ENCODE results near the gene EFNA3.

Gene EFNA3

GRCh38 chr1:155070158-155070621 is 8.4 kb upstream of the EFNA3 start:
- no peak for DNase-seq

- DNase-seq: peak; percentile 66
Measured at GRCh38 chr1:155070721-155071569, 7.7 kb upstream of the EFNA3 start.

DNA sequence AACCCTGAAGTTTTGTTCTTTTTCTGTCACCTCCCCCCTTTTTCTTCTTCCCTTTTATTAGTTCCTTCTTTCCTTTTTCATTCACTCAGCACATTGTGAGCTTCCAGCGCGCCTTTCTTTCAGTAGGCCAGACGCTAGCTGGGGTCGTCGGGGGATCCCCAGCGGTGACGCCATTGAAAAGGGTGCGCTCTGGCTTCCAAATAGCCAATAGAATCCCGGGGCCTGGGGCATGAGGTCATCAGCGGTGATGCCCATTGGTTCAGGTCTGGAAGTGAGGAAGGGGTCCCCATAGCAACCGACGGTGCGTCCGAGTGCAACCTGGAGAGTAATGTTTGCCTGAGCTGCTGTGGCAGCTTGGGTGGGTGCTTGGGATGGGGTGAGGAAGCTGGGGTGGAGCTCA is 6.9 kb upstream of the EFNA3 start:
- no peak for DNase-seq

GRCh38 chr1:155072531-155073289 is 5.9 kb upstream of the EFNA3 start:
- no peak for DNase-seq

DNA sequence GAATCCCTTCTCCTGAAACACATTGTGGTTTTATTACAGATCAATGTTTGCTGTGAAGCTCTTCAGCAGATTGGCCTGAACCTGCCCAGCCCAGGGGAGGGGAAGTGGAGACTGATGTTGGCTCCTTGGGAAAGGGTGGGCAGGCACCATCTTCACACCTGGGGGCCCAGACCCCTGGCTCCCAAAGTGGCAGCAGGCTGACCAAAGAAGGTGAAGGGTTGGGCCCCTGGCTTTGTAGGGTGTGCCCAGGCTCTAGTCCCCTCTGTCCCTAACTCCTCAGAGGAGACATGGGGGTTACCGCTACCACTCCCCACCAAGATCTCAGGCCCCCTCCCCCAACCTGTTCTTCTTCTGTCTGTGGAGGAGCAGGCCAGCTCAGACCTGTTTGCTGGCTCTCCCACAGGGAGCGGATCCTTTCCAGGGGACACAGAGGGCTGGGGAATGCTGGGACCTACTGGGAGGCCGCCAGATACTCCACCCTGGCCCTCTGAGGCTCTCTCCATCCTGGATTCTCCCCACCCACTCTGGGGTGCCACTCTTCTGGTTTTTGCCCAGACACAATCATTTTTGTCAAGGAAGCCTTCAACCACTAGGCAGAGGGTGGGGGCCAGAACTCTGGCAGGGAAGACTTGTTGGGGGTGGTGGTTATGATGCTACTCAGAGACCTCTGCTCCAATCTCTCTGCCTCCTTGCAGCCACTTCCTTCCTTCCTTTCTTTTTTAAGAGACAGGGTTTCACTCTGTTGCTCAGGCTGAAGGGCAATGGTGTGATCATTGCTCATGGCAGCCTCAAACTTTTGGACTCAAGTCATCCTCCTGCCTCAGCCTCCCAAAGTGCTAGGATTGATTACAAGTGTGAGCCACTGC is 5.0 kb upstream of the EFNA3 start:
- no peak for DNase-seq

DNA sequence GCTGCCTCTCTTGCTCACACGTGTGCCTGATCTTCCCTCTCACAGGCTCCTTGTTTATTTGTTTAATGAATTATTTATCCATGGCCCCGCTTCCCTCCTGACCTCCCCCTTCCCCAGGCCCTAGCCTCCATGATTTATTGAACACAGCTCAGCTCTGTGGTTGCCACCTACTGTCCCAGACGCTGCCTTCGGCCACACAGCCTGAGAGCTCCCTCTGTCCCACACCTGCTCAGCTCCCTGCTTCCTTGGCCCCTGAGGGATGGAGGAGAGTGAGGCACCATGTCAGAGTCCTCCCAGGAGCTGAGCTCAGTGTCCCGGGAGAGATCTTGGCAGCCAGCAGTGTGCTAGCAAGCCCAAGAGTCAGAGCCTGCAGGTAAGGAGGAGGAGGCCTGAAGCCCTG is 3.1 kb upstream of the EFNA3 start:
- no peak for DNase-seq

DNA sequence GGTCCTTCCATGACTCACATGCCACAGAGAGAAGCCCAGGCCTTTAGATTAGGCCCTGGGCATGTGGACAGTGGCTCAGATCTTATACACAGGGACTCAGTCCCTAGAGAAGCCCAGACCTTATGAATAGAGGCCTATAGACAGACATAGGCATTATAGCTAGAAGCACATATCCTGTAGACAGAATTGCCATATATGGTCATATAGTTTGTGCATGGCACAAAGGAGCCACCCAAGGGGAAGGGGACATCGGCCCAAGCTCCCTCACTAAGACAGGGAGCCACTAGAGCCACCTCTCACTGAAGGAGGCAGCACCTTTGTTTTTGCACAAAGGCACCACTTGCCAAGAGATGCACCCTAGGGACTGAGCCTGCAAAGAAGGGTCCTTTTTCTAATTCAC is 2.3 kb upstream of the EFNA3 start:
- DNase-seq: no peak

DNA sequence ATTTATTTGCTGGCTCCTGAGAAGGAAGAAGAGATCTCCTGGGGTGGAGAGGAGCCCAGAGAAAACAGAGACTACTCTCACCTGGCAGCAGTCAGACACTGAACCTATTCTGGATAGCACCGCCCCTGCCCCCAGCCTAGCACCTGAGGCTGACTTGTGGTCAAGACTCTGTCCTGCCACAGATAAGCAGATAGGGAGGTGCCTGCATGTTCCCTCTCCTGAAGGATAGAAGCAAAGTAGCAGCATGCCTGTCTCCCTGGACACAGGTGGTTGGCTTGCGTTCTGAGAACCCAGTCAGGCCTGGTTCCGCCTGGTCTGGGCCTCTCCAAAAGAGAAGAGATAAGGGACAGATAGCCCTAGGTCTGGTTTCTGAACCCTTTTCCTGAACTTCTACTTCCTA is 1.3 kb upstream of the EFNA3 start:
- DNase-seq: no peak

DNA sequence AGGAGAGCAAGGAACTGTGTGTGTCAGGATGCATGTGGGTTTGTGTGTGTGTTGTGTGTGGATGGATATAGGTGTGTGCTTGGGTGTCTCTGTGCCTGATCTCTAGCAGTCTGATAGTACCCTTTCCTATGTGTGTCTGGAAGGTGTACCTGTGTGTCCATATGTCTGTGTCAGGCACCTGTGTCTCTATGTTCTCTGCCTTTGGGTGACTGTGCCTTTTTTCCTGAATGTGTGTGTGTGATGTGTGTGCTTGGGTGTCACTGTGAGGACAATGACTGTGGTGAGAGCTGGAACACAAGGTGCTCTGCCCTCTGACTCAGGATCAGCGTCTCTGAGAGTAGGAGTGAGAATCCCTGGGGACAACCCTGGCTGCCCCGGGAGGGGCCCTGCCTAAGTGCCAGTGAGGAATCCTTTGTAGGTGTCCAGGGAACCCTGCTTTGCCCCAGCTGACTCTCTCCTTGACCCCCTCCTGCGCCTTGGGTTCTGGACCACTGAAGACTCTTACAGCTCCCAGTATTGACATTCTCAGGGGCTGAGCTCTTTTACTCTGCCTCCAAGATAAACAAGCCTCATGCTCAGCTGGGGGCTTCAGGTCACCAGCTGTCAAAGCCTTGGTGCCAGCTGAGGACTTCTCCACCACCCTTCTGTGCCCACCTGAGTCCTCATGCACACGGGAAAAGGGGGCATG is 735 bp upstream of the EFNA3 start:
- no peak for DNase-seq

- DNase-seq: no peak
Measured at GRCh38 chr1:155079210-155079486, 511 bp downstream of the EFNA3 start.

- DNase-seq: no peak
Measured at GRCh38 chr1:155079487-155080311, 1.1 kb downstream of the EFNA3 start.

DNA sequence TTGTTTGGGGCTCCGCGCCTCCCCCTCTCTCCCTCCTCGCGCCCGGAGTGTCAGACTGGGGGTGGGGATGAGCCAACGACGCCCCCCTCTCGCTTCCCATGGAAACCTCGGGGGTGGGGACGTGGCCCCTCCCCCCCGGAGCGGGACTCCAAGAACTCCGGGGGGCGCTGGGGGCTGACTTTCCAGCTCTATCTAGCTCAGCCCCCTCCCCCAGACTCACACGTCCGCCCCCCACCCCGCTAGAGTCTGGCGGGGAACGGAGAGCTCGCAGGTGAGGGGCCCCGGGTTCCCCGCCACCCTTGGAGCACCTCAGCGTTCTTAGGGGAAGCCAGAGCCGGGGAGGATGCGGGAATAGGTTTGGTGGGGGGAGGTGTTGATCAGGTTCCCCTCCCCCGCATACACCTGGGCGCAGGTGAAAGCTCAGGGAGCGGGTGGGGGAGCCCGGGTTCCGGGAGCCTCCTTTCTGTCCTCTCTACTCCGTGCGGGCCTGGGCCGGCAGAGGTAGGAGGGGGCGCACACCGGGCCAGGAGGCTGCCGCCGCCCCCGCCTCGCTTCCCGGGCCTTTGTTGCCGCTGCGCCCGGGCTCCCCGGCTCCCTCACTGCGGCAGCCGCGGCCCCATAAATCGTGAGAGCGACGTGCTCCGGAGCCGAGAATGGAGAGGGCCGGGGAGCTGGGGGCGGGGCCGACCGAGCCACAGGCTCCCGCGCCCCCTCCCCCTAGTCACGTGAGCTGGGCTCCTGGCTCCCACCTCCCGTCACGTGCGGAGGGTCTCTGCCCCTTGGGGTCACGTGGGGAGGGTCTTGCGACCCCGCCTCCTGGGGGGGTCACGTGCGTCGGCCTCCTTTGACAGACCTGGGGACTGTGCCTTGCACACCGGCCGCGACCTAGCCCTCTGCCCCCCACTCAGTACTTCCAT is 1.9 kb downstream of the EFNA3 start:
- no peak for DNase-seq

- DNase-seq: no peak
Measured at GRCh38 chr1:155081472-155082300, 3.0 kb downstream of the EFNA3 start.

DNA sequence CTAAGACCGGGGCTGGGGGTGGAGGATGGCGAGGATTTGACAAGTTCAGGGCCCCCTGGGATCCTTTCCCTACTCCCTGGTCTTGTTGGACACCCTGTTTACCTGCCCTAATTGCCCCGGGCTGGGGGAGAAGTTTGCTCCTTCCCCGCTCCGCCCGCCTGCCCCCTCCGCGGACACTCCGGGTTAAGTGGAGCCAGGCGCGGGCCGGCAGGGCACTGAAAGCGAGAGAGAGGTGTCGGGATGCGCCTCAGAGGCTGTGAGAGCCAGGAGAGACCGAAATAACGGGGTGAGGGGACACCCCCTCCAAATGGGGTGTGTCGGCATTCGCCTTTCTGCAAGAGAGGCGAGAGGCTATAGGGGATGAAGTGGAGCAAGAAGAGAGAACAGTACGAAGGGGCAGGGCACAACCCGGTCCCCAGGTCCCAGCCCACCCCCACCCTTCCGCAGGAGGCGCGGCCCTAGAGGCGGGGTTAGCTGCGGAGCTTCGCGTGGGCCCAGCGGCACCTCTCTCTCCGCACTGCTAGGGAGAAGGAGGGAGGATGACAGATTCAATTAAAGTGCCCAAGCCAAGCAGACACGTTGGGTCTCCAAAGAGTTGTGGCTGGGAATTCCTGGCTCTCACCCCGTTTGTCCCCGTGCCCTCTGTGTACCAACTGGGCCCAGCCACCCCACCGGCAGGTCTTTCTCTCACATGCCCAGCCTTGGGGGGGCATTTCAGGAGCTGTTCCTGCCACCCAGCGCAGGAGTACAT is 3.8 kb downstream of the EFNA3 start:
- no peak for DNase-seq

- DNase-seq: no peak
Measured at GRCh38 chr1:155083052-155083541, 4.5 kb downstream of the EFNA3 start.

DNA sequence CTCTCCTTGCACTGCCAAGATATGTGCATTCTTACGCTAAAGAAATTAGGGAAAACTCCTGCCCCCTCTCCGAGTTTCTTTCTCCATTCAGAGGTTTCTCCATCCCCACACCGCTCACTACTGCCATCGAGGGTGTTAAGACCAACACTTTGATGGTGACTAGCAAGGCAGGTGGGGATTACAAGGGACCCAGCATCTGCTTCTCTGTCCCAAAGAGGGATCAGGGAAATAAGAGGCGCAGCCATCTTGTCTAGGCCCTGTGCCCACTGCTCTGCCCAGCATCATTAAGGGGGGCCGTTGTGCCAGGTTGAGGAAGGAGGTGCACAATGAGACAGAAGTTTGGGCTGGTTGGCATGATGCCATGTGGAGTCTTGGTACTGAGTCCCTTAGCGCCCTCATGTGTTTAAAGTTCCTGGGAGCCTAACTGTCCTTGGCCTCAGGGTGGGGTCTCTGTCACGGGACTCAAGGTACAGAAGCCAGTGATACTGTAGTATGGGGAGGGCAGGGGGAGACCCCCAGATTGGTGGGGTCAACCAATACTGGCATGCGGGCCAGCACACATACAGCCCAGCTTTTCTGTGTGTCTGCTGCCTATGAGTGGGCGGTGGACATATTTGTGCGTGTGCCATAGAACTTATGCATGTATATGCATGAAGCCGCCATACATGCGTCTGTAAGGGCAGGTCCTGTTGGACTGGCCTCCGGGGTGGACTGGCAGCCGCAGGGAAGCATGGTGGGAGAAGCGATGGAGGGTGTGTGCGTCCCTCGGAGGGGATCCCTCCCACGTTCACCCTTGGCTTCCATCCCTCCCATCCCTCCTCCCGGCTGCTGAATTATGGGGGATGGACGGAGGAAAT is 5.5 kb downstream of the EFNA3 start:
- DNase-seq: no peak

DNA sequence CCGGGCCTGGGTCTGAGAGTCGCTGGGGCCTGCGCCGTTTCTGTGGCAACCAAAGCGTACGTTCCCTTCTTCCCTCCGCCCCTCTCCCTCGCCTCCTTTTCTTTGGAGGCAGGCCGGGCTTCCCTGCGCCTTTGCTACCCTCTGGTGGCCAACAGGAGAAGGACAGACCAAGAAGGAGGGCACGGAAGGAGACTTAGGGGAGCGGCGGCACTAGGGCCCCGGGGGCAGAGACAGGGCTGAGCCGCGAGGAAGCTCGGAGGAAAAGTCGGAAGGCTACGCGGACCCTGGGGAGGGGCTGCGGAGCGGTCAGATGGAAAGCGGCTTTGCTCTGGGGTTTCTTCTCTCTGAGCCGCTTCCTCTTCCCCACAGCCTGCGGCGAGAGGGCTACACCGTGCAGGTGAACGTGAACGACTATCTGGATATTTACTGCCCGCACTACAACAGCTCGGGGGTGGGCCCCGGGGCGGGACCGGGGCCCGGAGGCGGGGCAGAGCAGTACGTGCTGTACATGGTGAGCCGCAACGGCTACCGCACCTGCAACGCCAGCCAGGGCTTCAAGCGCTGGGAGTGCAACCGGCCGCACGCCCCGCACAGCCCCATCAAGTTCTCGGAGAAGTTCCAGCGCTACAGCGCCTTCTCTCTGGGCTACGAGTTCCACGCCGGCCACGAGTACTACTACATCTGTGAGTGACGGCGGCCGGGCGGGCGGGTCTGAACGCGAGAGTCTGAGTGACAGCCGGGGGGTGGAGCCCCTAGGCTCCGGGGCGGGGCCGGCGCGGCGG is 6.3 kb downstream of the EFNA3 start:
- DNase-seq: peak; percentile 85

All from T-helper 9 cell (primary cell).